Mucosa of gallbladder (tissue), 1 donor: ENCODE measurements around the gene LOXL4. TPM values are rescaled to one million over a fixed set of nuclear protein-coding genes. Genes with fewer than 3 reads are reported as not detected.

Source experiments
- total RNA-seq: library from RNA; stranded (reverse); gene quantifications from one replicate; pipeline ENCODE4 v1.2.1, GENCODE V29; 2021
- donor health status: DM: no; HTN: no; CAD: no.

Gene LOXL4
- total RNA-seq, 1 donor from 2014 or later = 4.9 TPM

Other genes starting within 250 kb of the LOXL4 start
- gene CRTAC1, start 237.6 kb downstream of the LOXL4 start, total RNA-seq = 1.6 TPM
- 15.8 TPM for gene R3HCC1L, start 133.5 kb downstream of the LOXL4 start, total RNA-seq
- gene PYROXD2, start 147.0 kb upstream of the LOXL4 start, total RNA-seq = 23.1 TPM
- gene HPS1, start 178.7 kb upstream of the LOXL4 start, total RNA-seq = 83.2 TPM